Ishikawa (cell line): ENCODE data around the gene MUS81.

Experiments used
- CEBPB ChIP-seq: IDR thresholded peaks from 2 replicates; pipeline ENCODE4 v1.6.1; 2012
- CREB1 ChIP-seq: IDR thresholded peaks from 2 replicates; pipeline ENCODE4 v1.6.1; 2012; ENCODE audit warnings: low read depth
- EGR1 ChIP-seq: IDR thresholded peaks from 2 replicates; pipeline ENCODE4 v1.6.1; 2012
- EP300 ChIP-seq: IDR thresholded peaks from 2 replicates; pipeline ENCODE4 v1.6.1; 2012; ENCODE audit warnings: borderline replicate concordance
- FOXM1 ChIP-seq: IDR thresholded peaks from 2 replicates; pipeline ENCODE4 v1.6.1; 2012; ENCODE audit warnings: low read depth, borderline replicate concordance
- MAX ChIP-seq: IDR thresholded peaks from 2 replicates; pipeline ENCODE4 v1.6.1; 2012
- NFIC ChIP-seq: IDR thresholded peaks from 2 replicates; pipeline ENCODE4 v1.6.1; 2012
- RAD21 ChIP-seq: IDR thresholded peaks from 2 replicates; pipeline ENCODE4 v1.6.1; 2012; ENCODE audit warnings: low read depth
- REST ChIP-seq: IDR thresholded peaks from 2 replicates; pipeline ENCODE4 v1.6.1; 2012; ENCODE audit warnings: low read depth, mild to moderate bottlenecking
- TAF1 ChIP-seq: IDR thresholded peaks from 2 replicates; pipeline ENCODE4 v1.6.1; 2012; ENCODE audit warnings: low read depth, mild to moderate bottlenecking
- TCF12 ChIP-seq: IDR thresholded peaks from 2 replicates; pipeline ENCODE4 v1.6.1; 2012; ENCODE audit warnings: low read depth
- TEAD4 ChIP-seq: IDR thresholded peaks from 2 replicates; pipeline ENCODE4 v1.6.1; 2012
- USF1 ChIP-seq: IDR thresholded peaks from 2 replicates; pipeline ENCODE4 v1.6.1; 2012
- YY1 ChIP-seq: IDR thresholded peaks from 2 replicates; pipeline ENCODE4 v1.6.1; 2012; ENCODE audit warnings: low read depth
- ZBTB7A ChIP-seq: IDR thresholded peaks from 2 replicates; pipeline ENCODE4 v1.6.1; 2012; ENCODE audit warnings: low read depth

MUS81 gene

GRCh38 chr11:65898656-65899355 is 38.6 kb downstream of the MUS81 start:
- TF ChIP-seq USF1 = no peak
- TF ChIP-seq REST = no peak
- no peak for TF ChIP-seq FOXM1
- no peak for TF ChIP-seq MAX
- TF ChIP-seq EGR1 = no peak
- TF ChIP-seq NFIC = no peak
- TF ChIP-seq TEAD4 = no peak
- TF ChIP-seq CEBPB = no peak

GRCh38 chr11:65899356-65900124 is 39.3 kb downstream of the MUS81 start:
- TF ChIP-seq REST (no peak), ZBTB7A (peak; percentile 64; the same call in 1 of the 2 replicates), MAX (peak; percentile 93), USF1 (peak; percentile 37; the same call in 1 of the 2 replicates)

- TF ChIP-seq ZBTB7A (0 out of 2 replicates have a peak, but pooled peaks have one; percentile 2), CREB1 (peak; percentile 88), EGR1 (peak; percentile 6; the same call in 1 of the 2 replicates), MAX (peak; percentile 90), NFIC (peak; percentile 37; the same call in 1 of the 2 replicates), EP300 (peak; percentile 56), TAF1 (peak; percentile 65; the same call in 1 of the 2 replicates), REST (no peak), USF1 (no peak), RAD21 (no peak; the same call in 1 of the 2 replicates), TCF12 (peak; percentile 65; the same call in 1 of the 2 replicates)
Observed at GRCh38 chr11:65900125-65900898, 40.1 kb downstream of the MUS81 start, which contains the start of gene FOSL1. TSS of gene FOSL1 (minus strand) at chr11:65900388. CDS start at chr11:65900339, 49 bp downstream.

- TF ChIP-seq USF1 (no peak), MAX (no peak), EP300 (no peak), CEBPB (no peak), CREB1 (no peak), REST (no peak), ZBTB7A (no peak), TEAD4 (no peak), FOXM1 (no peak), NFIC (no peak), RAD21 (no peak), EGR1 (no peak), TAF1 (no peak), TCF12 (no peak), YY1 (no peak)
Observed at GRCh38 chr11:65900899-65901180, 40.6 kb downstream of the MUS81 start.
